Measurements from ENCODE around the gene HSPB6. TPM values are rescaled to one million over a fixed set of nuclear protein-coding genes. Genes with fewer than 3 reads are reported as not detected.

The HSPB6 gene
- total RNA-seq, 1 donor from 2014 or later: 21.7 TPM

DNA sequence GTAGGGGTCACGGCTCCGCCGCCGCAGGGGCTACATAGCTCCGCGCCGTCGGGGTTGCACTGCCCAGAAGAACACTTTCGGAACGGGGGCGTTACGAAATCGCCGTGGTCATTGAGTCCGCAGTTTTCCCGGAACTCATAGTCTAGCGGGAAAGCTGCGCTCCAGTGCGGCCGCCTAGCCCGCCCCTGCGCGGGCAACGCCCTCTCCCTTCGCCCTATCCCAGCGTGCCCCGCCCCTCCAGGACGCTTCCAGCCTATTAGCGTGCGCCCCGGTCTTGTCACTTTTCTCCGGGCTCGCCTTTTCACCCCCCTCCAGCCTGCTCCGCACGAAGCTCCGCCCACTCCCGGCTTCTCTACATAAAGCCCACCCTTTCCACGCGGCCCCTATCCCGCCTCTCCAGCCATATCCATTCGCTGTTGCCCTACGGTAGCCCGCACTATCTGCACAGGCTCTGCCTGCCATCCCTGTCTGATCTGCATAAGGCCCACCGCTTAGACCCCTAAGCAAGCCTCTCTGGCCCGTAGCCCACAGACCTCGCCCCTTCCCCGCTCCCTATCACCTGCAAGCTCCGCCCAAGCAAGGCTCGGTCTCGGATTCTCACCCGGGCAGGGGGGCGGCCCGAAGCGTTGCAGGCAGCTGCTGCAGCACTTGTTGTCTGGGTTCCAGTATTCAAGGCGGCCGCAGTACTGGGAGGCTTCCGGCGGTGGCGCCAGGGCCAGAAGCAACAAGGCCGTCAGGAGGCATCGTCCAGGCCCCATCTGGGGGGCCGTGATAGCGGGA is 16.2 kb downstream of the HSPB6 start:
- peaks cover 16% of the 10 kb centered on the region for H3K4me1 Mint-ChIP-seq
- H3K4me3 Mint-ChIP-seq: peak overlapping the region; percentile 85
- H3K9me3 Mint-ChIP-seq: no peaks in the 10 kb centered on the region
- peak; percentile 98 for DNase-seq (ENCODE audit: low spot score in 2 of 2, unreplicated experiment in 2 of 2)
- H3K27ac Mint-ChIP-seq: peak overlapping the region; percentile 97
- peaks cover 17% of the 10 kb centered on the region for H3K36me3 Mint-ChIP-seq
- H3K27me3 Mint-ChIP-seq (ENCODE audit: low read depth): no peaks in the 10 kb centered on the region
- TF ChIP-seq, protein P1, sequence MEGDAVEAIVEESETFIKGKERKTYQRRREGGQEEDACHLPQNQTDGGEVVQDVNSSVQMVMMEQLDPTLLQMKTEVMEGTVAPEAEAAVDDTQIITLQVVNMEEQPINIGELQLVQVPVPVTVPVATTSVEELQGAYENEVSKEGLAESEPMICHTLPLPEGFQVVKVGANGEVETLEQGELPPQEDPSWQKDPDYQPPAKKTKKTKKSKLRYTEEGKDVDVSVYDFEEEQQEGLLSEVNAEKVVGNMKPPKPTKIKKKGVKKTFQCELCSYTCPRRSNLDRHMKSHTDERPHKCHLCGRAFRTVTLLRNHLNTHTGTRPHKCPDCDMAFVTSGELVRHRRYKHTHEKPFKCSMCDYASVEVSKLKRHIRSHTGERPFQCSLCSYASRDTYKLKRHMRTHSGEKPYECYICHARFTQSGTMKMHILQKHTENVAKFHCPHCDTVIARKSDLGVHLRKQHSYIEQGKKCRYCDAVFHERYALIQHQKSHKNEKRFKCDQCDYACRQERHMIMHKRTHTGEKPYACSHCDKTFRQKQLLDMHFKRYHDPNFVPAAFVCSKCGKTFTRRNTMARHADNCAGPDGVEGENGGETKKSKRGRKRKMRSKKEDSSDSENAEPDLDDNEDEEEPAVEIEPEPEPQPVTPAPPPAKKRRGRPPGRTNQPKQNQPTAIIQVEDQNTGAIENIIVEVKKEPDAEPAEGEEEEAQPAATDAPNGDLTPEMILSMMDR (IDR thresholded peaks at IDR 0.05; ENCODE audit: unreplicated experiment): no peak

DNA sequence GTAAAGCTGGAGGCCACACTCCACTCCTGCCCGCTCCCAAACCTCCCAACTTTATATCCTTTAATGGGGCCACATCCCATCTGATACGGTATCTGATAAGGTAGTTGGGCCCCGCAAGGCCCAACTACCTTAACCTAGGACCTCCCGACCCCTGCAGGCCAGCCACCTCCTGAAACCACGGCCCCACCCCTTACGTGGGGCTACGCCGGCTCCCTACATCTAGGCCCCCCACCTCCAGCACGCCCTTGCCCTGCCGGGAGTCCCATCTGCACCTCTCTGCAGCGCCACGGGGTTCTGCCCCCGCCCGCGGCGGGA is 16.8 kb downstream of the HSPB6 start:
- H3K4me1 Mint-ChIP-seq: peaks cover 14% of the 10 kb centered on the region
- no peak overlapping the region for H3K27ac Mint-ChIP-seq
- DNase-seq (ENCODE audit: low spot score in 2 of 2, unreplicated experiment in 2 of 2): no peak
- TF ChIP-seq, protein P1 (IDR thresholded peaks at IDR 0.05; ENCODE audit: unreplicated experiment): no peak
- H3K27me3 Mint-ChIP-seq (ENCODE audit: low read depth): no peaks in the 10 kb centered on the region
- peak overlapping the region; percentile 85 for H3K4me3 Mint-ChIP-seq
- H3K9me3 Mint-ChIP-seq: no peaks in the 10 kb centered on the region
- peaks cover 17% of the 10 kb centered on the region for H3K36me3 Mint-ChIP-seq

DNA sequence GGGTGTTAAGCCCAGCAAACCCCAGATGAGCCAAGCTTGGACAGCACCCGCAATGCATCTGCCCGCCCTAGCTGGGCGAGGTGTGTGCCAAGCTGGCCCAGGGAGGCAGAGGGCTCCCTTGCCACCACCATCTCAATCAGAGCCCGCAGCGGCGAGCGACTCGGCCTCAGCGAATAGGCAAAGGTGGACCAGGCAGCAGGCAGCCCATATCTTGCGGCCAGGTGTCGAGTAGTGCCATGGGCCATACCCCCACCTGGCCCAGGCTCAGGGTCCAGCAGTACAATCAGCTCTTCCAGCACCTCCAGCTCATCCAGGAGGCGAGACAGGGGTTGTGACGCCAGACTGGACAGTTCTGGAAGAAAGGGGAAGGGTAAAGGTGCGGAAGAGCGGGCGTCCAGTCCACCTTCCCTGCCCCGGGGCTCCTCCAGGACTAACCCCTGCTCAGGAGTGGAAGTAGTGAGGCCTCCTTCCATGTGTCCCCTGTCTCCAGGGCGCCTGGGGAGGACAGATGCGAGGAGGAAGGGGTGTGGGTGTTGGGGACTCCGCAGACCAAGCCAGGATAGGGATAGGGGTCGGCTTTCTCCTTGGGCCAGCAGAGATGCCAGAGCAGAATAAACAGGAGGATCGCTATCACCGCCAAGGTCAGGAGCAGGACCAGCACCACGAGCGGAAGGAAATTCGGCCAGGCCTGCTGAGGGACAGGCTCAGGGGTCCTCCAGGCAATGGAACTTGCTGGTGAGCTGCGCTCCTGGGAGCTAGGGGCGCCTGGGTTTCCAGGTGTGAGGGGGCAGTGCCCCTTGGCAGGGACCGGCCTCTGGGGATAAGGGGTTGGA is 17.3 kb downstream of the HSPB6 start:
- H3K9me3 Mint-ChIP-seq: no peaks in the 10 kb centered on the region
- TF ChIP-seq, protein P1 (IDR thresholded peaks at IDR 0.05; ENCODE audit: unreplicated experiment): no peak

DNA sequence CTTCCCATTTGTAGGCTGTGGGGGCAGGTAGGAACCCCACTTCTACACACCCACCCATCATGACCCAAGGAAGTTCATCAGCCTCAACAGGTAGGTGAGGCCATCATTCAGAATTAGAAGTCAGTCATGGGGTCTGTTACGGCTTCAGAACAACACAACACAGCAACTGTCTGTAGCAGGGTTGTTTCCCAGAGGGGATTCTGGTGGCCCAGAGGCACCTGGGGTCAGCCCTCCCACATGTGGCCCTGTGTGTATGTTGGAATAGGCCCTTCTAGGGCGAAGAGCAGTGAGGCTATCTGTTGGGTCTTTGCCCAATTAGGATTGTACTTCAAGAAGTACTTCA is 18.0 kb downstream of the HSPB6 start:
- no peak overlapping the region for H3K4me3 Mint-ChIP-seq
- no peaks in the 10 kb centered on the region for H3K27me3 Mint-ChIP-seq (ENCODE audit: low read depth)
- H3K9me3 Mint-ChIP-seq: no peaks in the 10 kb centered on the region
- DNase-seq (ENCODE audit: low spot score in 2 of 2, unreplicated experiment in 2 of 2): no peak
- H3K27ac Mint-ChIP-seq: no peak overlapping the region
- TF ChIP-seq, protein P1 (IDR thresholded peaks at IDR 0.05; ENCODE audit: unreplicated experiment): no peak
- peaks cover 29% of the 10 kb centered on the region for H3K36me3 Mint-ChIP-seq
- H3K4me1 Mint-ChIP-seq: peaks cover 8% of the 10 kb centered on the region

More for the DNA sequence above, 17.3 kb downstream of the HSPB6 start:
- DNase-seq (ENCODE audit: low spot score in 2 of 2, unreplicated experiment in 2 of 2): no peak
- H3K4me3 Mint-ChIP-seq: peak overlapping the region; percentile 49
- H3K36me3 Mint-ChIP-seq: peaks cover 23% of the 10 kb centered on the region
- H3K27me3 Mint-ChIP-seq (ENCODE audit: low read depth): no peaks in the 10 kb centered on the region
- H3K27ac Mint-ChIP-seq: no peak overlapping the region
- peaks cover 11% of the 10 kb centered on the region for H3K4me1 Mint-ChIP-seq

DNA sequence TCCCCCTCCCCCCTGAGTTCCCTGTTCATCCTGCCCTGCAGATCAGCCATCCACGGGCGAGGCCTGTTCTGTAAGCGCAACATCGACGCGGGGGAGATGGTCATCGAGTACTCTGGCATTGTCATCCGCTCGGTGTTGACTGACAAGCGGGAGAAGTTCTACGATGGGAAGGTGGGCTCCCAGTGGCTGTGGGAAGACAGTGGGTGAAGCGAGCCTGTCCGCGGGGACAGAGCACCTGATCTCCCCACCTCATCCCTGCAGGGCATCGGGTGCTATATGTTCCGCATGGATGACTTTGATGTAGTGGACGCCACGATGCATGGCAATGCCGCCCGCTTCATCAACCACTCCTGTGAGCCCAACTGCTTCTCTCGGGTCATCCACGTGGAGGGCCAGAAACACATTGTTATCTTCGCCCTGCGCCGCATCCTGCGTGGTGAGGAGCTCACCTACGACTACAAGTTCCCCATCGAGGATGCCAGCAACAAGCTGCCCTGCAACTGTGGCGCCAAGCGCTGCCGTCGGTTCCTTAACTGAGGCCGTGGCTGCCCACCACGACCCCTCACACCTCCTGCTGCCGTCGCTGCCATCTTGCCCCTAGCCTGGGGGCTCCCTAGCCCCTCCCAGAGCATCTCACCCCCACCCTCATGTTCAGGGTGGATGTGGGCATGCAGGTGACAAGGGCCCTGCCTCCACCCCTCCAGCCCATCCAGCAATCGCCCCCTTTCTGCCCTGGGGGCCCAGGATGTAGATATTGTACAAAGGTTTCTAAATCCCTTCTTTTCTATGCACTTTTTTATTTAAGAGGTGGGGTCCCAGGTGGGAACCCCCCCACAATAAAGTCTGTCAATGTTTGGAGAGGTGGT is 18.6 kb downstream of the HSPB6 start:
- DNase-seq (ENCODE audit: low spot score in 2 of 2, unreplicated experiment in 2 of 2): no peak
- no peak overlapping the region for H3K4me3 Mint-ChIP-seq
- H3K36me3 Mint-ChIP-seq: peaks cover 31% of the 10 kb centered on the region

More for the DNA sequence above, 18.6 kb downstream of the HSPB6 start:
- H3K27me3 Mint-ChIP-seq (ENCODE audit: low read depth): no peaks in the 10 kb centered on the region
- TF ChIP-seq, protein P1 (IDR thresholded peaks at IDR 0.05; ENCODE audit: unreplicated experiment): no peak
- H3K9me3 Mint-ChIP-seq: no peaks in the 10 kb centered on the region
- peaks cover 8% of the 10 kb centered on the region for H3K4me1 Mint-ChIP-seq
- no peak overlapping the region for H3K27ac Mint-ChIP-seq
